ENCODE measurements around the gene PPARD. TPM values are rescaled to one million over a fixed set of nuclear protein-coding genes. Genes with fewer than 3 reads are reported as not detected.
A peak's percentile ranks its signal among the peaks of the same experiment; 100 is the strongest.

Gene PPARD
- total RNA-seq, 6 experiments from 2014 or later = 5.2 to 18.8 (median 5.9) TPM

DNA sequence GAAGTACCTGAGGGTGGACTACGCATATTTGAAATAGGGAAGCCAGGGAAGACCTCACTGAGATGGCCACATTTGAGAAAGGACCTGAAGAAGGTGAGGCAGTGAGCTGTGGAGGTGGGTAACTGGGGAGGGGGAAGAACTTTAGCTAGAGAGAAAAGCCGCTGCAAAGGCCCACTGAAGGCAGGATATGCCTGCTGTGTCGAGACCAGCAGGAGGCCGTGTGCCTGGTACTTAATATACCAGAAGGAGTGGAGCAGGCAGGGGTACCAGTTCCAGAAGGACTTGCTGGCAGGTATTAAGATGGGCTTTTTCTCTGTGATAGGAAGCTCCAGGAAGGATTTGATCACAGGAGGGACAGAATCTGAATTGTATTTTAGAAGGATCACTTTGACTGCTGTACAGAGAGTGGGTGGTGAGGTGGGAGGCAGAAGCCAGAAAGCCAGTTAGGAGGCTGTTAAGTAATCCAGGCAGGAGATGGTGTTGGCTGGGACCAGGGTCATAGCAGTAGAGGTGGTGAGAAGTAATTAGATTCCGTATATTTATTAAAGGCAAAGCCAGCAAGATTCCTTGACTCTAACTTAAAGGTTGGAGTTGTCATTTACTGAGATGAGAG, 55.6 kb downstream of the PPARD start:
- intact Hi-C loops (cut with DNase I) = no loop called here
- Histone ChIP-seq H3K4me1 (peaks cover 0 to 25% (median 11%) of the 10 kb centered on the region in 4 donors), H3K27ac (no peak overlapping the region), H3K27me3 (no peaks in the 10 kb centered on the region), H3K9me3 (no peaks in the 10 kb centered on the region), H3K36me3 (no peaks in the 10 kb centered on the region), H3K4me3 (no peak overlapping the region)
- TF ChIP-seq, protein P1, sequence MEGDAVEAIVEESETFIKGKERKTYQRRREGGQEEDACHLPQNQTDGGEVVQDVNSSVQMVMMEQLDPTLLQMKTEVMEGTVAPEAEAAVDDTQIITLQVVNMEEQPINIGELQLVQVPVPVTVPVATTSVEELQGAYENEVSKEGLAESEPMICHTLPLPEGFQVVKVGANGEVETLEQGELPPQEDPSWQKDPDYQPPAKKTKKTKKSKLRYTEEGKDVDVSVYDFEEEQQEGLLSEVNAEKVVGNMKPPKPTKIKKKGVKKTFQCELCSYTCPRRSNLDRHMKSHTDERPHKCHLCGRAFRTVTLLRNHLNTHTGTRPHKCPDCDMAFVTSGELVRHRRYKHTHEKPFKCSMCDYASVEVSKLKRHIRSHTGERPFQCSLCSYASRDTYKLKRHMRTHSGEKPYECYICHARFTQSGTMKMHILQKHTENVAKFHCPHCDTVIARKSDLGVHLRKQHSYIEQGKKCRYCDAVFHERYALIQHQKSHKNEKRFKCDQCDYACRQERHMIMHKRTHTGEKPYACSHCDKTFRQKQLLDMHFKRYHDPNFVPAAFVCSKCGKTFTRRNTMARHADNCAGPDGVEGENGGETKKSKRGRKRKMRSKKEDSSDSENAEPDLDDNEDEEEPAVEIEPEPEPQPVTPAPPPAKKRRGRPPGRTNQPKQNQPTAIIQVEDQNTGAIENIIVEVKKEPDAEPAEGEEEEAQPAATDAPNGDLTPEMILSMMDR (IDR thresholded peaks at IDR 0.05) = no peak
- ATAC-seq (no peak), DNase-seq (no peak)
- 98% methylated on average over 4 of the region's 5 CpGs for WGBS (ENCODE audit: insufficient coverage, low coverage, low lambda C conversion rate, missing lambda C conversion rate)

DNA sequence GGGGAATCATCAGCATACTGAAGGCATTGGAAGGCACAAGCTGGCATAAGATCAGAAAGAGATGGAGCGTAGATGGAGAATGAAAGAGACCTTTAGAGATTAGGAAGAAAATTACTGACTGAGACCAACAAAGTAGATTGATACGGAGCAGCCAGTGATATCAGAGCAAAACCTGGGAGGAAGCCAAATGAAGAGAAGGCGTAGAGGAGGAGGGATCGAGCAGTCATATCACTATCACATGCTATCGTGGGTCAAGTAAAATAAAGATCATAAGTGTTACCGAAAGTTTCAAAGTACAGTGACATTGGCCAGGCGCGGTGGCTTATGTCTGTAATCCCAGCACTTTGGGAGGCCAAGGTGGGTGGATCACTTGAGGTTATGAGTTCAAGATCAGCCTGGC, 56.2 kb downstream of the PPARD start:
- H3K27me3 ChIP-seq = no peaks in the 10 kb centered on the region
- H3K4me1 ChIP-seq = peaks cover 0 to 31% (median 16%) of the 10 kb centered on the region in 4 donors
- ATAC-seq (no peak), DNase-seq (no peak)
- no peak overlapping the region for H3K27ac ChIP-seq
- H3K4me3 ChIP-seq = no peak overlapping the region
- no peaks in the 10 kb centered on the region for H3K36me3 ChIP-seq
- 68% methylated on average over 5 of the region's 8 CpGs for WGBS (ENCODE audit: insufficient coverage, low coverage, low lambda C conversion rate, missing lambda C conversion rate)
- TF ChIP-seq, protein P1 (IDR thresholded peaks at IDR 0.05) = no peak
- TF ChIP-seq POLR2A (IDR thresholded peaks at IDR 0.05) = no peak
- H3K9me3 ChIP-seq = no peaks in the 10 kb centered on the region
- intact Hi-C loops (cut with DNase I) = no loop called here

DNA sequence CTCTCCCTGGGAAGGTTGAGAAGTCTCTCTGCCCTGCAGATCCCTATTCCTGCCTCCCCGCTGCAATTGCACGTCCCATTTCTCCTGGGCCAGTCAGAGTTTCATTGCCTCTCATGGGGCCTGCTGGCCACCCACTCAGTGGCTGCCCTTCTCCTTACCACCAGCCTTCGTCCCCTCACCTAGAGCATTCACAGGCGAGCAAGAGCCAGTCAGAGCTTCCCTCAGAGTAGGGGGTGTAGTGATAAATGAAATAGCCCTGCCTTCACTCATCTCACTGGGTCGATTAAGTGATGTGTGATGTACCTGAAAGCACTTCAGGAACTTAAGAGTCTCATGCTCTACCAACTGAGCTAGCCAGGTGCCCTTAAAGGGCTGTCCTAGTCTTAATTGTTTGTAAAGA, 57.8 kb downstream of the PPARD start:
- WGBS (ENCODE audit: insufficient coverage, low coverage, low lambda C conversion rate, missing lambda C conversion rate) = 98% methylated on average over 5 of the region's 5 CpGs
- no peaks in the 10 kb centered on the region for H3K9me3 ChIP-seq
- no peaks in the 10 kb centered on the region for H3K36me3 ChIP-seq
- peaks cover 0 to 35% (median 19%) of the 10 kb centered on the region in 4 donors for H3K4me1 ChIP-seq
- H3K27me3 ChIP-seq = no peaks in the 10 kb centered on the region
- no peak overlapping the region for H3K27ac ChIP-seq
- DNase-seq (no peak), ATAC-seq (no peak)
- TF ChIP-seq POLR2A (IDR thresholded peaks at IDR 0.05) = no peak
- TF ChIP-seq, protein P1 (IDR thresholded peaks at IDR 0.05) = no peak
- intact Hi-C loops (cut with DNase I) = no loop called here
- no peak overlapping the region for H3K4me3 ChIP-seq

DNA sequence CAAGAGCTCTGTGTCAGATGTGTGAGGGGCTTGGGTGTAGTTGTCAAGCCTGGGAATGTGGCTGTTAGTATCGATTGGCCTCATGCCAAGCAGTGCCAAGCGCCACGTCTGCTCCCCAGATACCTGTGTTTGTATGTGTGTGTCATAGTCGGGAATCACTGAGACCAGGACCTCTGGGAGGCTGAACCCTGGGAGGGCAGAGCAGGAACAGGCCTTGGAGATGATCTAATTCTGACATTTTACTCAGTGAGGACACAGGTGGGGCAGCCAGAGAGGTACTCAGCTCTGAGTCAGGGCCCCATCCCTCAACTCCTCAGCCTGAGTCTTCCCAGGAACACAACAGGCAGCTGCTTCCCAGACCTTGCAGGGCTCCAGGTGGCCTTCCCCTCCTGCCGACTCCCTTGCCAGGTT, 58.5 kb downstream of the PPARD start:
- intact Hi-C loops (cut with DNase I) = no loop called here
- ATAC-seq (peak; percentile 9 to 77 (median 31)), DNase-seq (peak in 1 of 3 donors; percentile 78)
- H3K9me3 ChIP-seq = no peaks in the 10 kb centered on the region
- H3K27ac ChIP-seq = peak overlapping the region in 1 of 3 donors; percentile 33
- no peak overlapping the region for H3K4me3 ChIP-seq
- TF ChIP-seq POLR2A (IDR thresholded peaks at IDR 0.05) = no peak
- TF ChIP-seq, protein P1 (IDR thresholded peaks at IDR 0.05) = no peak
- WGBS (ENCODE audit: insufficient coverage, low coverage, low lambda C conversion rate, missing lambda C conversion rate) = 20% methylated on average over 1 of the region's 5 CpGs
- H3K27me3 ChIP-seq = no peaks in the 10 kb centered on the region
- peaks cover 0 to 35% (median 19%) of the 10 kb centered on the region in 4 donors for H3K4me1 ChIP-seq
- no peaks in the 10 kb centered on the region for H3K36me3 ChIP-seq
